C4-2B (cell line): ENCODE results near the gene NCKIPSD.

Experiments
- H3K27ac ChIP-seq: fragments of 450-650 bp; 2 replicates; pipeline ENCODE4 v1.5.1; 2017
- ZFX ChIP-seq: fragments of 450-650 bp; IDR thresholded peaks from 2 replicates; pipeline ENCODE4 v1.6.1; 2017
- TF ChIP-seq, protein P1 (sequence below): fragments of 450-650 bp; conservative IDR thresholded peaks from 2 replicates; pipeline ENCODE4 v1.5.1; 2017; ENCODE audit warnings: mild to moderate bottlenecking

NCKIPSD gene

DNA sequence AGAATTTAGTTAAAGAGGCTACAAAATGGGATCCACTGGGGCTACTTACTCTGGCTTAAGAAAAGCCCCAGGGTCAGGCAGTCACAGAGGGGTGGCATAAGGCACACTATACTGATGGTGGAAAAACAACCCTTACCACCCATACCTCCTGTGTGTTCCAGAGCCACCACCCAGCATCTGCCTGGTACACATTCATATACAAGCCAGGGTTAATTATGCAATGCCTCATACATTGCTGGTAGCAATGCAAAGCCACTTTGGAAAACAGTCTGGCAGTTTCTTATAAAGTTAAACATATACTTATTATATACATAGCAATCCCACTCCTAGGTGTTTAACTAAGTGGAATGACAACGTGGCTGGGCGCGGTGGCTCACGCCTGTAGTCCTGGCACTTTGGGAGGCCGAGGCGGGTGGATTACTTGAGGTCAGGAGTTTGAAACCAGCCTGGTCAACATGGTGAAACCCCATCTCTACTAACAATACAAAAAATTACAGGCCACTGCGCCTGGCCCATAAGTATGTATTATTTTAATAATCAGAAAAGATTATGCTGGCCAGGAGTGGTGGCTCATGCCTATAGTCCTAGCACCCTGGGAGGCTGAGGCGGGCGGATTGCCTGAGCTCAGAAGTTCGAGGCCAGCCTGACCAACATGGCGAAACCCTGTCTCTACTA is 15.2 kb upstream of the NCKIPSD start:
- H3K27ac ChIP-seq: no peak overlapping the region
- TF ChIP-seq, protein P1, sequence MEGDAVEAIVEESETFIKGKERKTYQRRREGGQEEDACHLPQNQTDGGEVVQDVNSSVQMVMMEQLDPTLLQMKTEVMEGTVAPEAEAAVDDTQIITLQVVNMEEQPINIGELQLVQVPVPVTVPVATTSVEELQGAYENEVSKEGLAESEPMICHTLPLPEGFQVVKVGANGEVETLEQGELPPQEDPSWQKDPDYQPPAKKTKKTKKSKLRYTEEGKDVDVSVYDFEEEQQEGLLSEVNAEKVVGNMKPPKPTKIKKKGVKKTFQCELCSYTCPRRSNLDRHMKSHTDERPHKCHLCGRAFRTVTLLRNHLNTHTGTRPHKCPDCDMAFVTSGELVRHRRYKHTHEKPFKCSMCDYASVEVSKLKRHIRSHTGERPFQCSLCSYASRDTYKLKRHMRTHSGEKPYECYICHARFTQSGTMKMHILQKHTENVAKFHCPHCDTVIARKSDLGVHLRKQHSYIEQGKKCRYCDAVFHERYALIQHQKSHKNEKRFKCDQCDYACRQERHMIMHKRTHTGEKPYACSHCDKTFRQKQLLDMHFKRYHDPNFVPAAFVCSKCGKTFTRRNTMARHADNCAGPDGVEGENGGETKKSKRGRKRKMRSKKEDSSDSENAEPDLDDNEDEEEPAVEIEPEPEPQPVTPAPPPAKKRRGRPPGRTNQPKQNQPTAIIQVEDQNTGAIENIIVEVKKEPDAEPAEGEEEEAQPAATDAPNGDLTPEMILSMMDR: no peak
- TF ChIP-seq ZFX: no peak

DNA sequence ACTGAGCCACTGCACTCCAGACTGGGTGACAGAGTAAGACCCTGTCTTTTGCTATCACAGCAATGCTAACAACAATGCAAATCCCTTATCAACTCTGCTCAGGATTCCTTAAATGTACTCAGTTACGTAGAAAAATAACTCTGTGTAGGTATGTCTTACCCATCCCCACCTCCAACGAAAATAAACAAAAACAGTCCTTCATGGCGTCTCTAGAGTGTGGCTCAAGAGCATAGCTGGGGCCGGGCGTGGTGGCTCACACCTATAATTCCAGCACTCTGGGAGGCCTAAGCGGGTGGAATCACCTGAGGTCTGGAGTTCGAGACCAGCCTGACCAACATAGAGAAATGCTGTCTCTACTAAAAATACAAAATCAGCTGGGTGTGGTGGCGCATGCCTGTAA is 13.2 kb upstream of the NCKIPSD start:
- H3K27ac ChIP-seq: no peak overlapping the region
- TF ChIP-seq ZFX: no peak
- TF ChIP-seq, protein P1: no peak

DNA sequence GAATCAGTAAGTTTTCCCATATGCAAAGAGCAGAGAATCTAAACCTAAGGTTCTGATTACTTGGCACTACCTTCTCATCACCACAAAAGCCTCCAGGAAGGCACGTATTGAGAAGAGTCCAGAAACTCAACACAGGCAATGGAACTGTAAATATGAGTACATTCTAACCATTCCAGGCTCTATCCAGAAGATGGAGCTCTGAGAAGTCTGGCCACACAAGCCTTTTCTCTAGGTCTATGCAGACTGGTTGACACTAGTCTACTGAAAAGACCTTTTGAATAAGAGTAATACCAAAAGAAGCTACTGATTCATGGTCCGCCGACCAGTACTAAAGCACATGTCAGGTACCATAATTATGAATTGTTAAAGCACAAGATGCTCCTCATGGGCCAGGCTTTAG is 12.2 kb upstream of the NCKIPSD start:
- H3K27ac ChIP-seq: no peak overlapping the region
- no peak for TF ChIP-seq ZFX
- TF ChIP-seq, protein P1: no peak

DNA sequence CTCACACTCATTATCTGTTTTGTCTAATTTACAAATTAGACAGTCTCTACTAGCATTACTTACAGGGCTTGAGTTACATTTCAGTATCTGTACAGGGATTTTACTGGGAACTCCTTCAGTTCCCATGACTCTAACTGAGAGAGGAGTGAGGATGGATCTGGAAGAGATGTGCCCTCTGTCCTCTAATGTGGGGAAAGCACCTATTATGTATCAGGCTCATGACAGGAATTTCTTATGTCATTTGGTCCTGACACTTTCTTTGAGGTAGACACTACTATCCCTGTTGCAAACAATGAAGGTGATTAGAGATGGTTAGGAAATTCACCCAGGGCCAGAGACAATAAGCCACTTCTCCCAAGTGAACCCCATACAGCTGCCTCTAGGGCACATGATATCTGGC is 10.9 kb upstream of the NCKIPSD start:
- H3K27ac ChIP-seq: no peak overlapping the region
- TF ChIP-seq ZFX: no peak
- TF ChIP-seq, protein P1: no peak

DNA sequence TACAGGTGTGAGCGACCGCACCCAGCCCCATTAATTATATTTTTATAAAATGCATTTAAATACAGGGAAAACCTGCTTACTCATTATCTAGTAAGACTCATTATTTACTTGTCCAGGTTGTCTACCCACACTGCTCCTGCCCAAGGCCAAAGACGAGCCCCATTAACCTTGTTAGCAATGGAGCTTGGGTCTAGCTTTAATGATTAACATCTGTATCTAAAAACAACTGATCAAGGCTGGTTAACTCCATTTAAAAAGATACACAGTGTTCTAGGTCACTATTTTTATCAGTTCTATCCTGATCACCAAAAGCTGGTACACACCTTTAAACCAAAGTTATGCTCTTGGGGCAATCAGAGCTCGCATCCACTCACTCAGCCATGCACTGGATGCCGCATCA is 10.4 kb upstream of the NCKIPSD start:
- no peak for TF ChIP-seq ZFX
- TF ChIP-seq, protein P1: no peak
- H3K27ac ChIP-seq: no peak overlapping the region

DNA sequence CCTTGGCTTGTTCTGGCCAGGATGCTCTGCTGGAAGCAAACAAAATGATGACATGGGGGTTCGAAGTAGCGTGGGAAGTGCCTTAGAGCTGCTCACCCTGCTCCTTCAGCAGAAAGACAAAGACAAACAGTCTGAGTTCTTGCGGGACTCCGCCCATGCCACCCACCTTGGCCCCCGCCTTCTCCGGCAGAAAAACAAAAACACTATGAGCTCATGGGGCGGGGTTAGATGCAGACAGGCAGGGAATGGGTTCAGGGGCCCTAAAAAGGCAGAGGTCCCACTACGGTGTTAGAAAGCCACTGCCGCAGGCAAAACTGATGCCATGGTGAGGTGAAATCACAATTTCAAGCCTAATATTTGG is 9.7 kb upstream of the NCKIPSD start:
- no peak overlapping the region for H3K27ac ChIP-seq
- TF ChIP-seq ZFX: no peak
- TF ChIP-seq, protein P1: no peak

DNA sequence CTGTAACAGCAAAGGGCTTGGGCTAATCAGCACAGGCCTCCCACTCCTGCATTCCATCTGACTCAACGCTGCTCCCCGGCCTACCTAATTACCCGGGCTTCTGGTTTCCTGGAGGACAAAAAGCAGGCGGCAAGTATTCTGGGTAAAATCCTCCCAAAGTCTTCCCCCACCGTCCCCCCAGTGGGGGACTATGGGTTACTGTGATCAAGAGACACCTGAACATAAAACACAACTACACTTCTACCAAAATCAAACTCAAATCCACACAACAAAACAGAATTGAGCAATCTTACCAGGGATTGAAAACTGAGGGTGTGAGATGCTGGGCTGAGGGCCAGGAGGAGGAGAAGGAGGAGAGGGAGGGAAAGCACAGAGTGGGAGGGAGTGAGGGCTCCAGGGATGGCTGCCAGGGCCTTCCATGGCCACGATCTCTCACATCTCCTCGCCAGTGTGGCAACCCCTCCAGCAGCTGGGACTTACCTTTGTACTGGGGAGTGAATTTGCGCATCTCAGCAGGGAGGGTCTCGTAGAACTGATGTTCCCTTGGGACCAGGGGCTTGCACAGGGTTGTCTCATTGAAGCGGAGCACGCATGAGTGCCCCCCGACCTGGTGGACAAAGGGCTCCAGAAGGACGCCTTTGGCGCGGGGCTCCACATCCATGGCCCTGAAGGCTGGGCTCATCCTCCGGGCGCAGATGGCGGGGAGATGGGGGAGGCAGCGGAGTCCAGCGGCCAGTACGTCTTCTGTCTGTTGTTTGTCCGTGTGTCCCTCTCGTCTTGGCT is 9.1 kb upstream of the NCKIPSD start:
- TF ChIP-seq, protein P1: no peak
- no peak for TF ChIP-seq ZFX
- no peak overlapping the region for H3K27ac ChIP-seq
